Cardiac fibroblast (primary cell): ENCODE measurements around the gene RAB3IP.

Experiments used
- DNase-seq, 2 donors: peaks; one replicate each; pipeline versions ENCODE4 v3.0.0 to v3.0.0-alpha.2; 2010; ENCODE audit warnings: low read depth in 2 of 2
- H3K4me3 ChIP-seq, 2 donors: replicated peaks in 1 of 2; 1 replicate in 1 of 2; 2 replicates in 1 of 2; pipeline ENCODE4 v1.5.1; 2011; ENCODE audit warnings: low read depth in 2 of 2, low read length in 2 of 2, mild to moderate bottlenecking in 2 of 2, moderate library complexity in 1 of 2
- TF ChIP-seq, protein P1 (sequence below): IDR thresholded peaks from one replicate; pipeline ENCODE4 v1.5.1; 2011; ENCODE audit warnings: low read depth, mild to moderate bottlenecking, low read length, inconsistent platforms

RAB3IP gene

DNA sequence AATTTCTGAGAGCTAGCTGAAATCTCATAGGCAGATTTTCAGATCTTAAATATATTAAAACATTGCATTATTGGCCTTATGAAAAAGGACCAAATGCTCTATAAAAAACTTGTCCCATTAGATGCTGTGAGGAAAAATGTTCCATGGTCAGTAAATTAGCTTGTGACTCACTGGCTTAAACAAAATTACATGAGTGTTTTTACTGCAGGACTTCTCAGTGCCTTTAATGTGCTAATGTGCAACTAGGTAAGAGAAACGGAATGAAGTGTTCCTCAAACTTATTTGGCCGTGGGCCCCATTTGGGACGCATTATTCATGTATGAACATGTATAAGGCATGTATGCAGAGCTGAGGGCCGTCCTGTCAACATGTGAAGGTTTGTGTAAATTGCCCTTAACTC, 128.0 kb downstream of the RAB3IP start:
- DNase-seq = no peak
- no peak overlapping the region for H3K4me3 ChIP-seq
- TF ChIP-seq, protein P1, sequence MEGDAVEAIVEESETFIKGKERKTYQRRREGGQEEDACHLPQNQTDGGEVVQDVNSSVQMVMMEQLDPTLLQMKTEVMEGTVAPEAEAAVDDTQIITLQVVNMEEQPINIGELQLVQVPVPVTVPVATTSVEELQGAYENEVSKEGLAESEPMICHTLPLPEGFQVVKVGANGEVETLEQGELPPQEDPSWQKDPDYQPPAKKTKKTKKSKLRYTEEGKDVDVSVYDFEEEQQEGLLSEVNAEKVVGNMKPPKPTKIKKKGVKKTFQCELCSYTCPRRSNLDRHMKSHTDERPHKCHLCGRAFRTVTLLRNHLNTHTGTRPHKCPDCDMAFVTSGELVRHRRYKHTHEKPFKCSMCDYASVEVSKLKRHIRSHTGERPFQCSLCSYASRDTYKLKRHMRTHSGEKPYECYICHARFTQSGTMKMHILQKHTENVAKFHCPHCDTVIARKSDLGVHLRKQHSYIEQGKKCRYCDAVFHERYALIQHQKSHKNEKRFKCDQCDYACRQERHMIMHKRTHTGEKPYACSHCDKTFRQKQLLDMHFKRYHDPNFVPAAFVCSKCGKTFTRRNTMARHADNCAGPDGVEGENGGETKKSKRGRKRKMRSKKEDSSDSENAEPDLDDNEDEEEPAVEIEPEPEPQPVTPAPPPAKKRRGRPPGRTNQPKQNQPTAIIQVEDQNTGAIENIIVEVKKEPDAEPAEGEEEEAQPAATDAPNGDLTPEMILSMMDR = no peak

DNA sequence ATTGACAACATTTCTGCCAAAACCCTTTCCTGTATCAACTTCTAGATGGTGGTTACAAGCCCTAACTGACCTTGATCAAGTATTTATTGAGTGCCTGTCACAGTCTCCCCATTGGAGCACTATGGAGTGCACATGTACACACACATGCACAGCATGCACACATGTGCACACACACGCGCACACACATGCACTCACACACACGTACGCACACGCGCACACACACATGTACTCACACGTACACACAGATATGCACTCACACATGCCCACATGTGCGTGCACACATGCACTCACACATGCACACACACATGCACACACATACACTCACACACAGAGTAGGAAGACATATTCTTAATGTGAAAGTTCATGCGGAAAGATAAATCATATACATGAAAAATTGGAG, 130.0 kb downstream of the RAB3IP start:
- no peak for DNase-seq
- H3K4me3 ChIP-seq = no peak overlapping the region
- TF ChIP-seq, protein P1 = no peak

DNA sequence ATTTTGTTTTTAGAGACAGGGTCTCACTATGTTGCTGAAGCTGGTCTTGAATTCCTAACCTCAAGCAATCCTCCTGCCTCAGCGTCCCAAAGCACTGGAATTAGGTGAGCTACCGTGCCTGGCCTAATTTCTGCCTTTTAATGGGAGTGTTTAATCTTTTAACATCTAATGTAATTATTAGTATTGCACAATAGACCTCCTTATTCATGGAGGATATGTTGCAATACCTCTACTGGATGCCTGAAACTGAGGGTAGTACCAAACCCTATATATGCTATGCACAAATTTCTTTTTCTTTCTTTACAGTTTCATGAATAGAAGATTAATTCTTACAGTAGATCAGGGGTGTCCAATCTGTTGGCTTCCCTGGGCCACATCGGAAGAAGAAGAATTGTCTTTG, 134.1 kb downstream of the RAB3IP start:
- peak; percentile 22 to 33 for DNase-seq
- no peak overlapping the region for H3K4me3 ChIP-seq
- TF ChIP-seq, protein P1 = no peak
